Liver (tissue), 9 donors: ENCODE measurements around the gene RAB31. TPM values are rescaled to one million over a fixed set of nuclear protein-coding genes. Genes with fewer than 3 reads are reported as not detected.

Source experiments
- DNase-seq: peaks from one replicate; pipeline ENCODE4 v3.0.0-alpha.2; 2017; ENCODE audit warnings: low spot score
- H3K27ac ChIP-seq, 2 donors: one replicate each; pipeline ENCODE4 v1.7.0; 2013; ENCODE audit warnings: inconsistent platforms in 2 of 2, low read length in 2 of 2, control low read depth in 1 of 2, low read depth in 1 of 2, mild to moderate bottlenecking in 1 of 2
- H3K27me3 ChIP-seq, 4 donors: one replicate each; pipeline versions ENCODE4 v1.6.1 to v1.7.0; 2013; ENCODE audit warnings: low read length in 3 of 4, inconsistent platforms in 1 of 4, mild to moderate bottlenecking in 1 of 4, moderate library complexity in 1 of 4; ENCODE audit not compliant: control insufficient read depth in 4 of 4, insufficient read depth in 4 of 4
- H3K36me3 ChIP-seq, 4 donors: one replicate each; pipeline versions ENCODE4 v1.6.1 to v1.7.0; 2013; ENCODE audit warnings: low read length in 3 of 4, mild to moderate bottlenecking in 3 of 4, low read depth in 1 of 4, moderate library complexity in 1 of 4; ENCODE audit not compliant: control insufficient read depth in 4 of 4, insufficient read depth in 3 of 4
- H3K4me1 ChIP-seq, 4 donors: one replicate each; pipeline versions ENCODE4 v1.6.1 to v1.7.0; 2013; ENCODE audit warnings: low read length in 3 of 4, mild to moderate bottlenecking in 3 of 4, moderate library complexity in 1 of 4; ENCODE audit not compliant: control insufficient read depth in 4 of 4, insufficient read depth in 4 of 4
- H3K4me3 ChIP-seq, 3 donors: one replicate each; pipeline versions ENCODE4 v1.6.1 to v1.7.0; 2013; ENCODE audit warnings: low read length in 3 of 3, control low read depth in 1 of 3, low read depth in 1 of 3, mild to moderate bottlenecking in 1 of 3
- H3K9ac ChIP-seq, 2 donors: one replicate each; pipeline ENCODE4 v1.7.0; 2013; ENCODE audit warnings: low read length in 2 of 2, mild to moderate bottlenecking in 2 of 2, moderate library complexity in 2 of 2, control low read depth in 1 of 2, low read depth in 1 of 2
- H3K9me3 ChIP-seq, 4 donors: one replicate each; pipeline versions ENCODE4 v1.6.1 to v1.7.0; 2013; ENCODE audit warnings: low read length in 3 of 4; ENCODE audit not compliant: control insufficient read depth in 4 of 4
- ATF3 ChIP-seq: IDR thresholded peaks from 2 replicates; pipeline ENCODE4 v1.6.1; 2016; ENCODE audit warnings: antibody characterized with exemption
- CTCF ChIP-seq: fragments of 150-350 bp; IDR thresholded peaks from 2 replicates; pipeline ENCODE4 v1.5.1; 2017; ENCODE audit warnings: improper control_type of control experiment, low read depth, low read length; ENCODE audit not compliant: missing input control
- EGR1 ChIP-seq, 2 donors: IDR thresholded peaks; 2 replicates each; pipeline ENCODE4 v1.6.1; 2016 to 2018; ENCODE audit warnings: antibody characterized with exemption in 2 of 2, low read depth in 2 of 2
- FOXA1 ChIP-seq: IDR thresholded peaks from 2 replicates; pipeline ENCODE4 v1.6.1; 2016; ENCODE audit warnings: antibody characterized with exemption
- FOXA2 ChIP-seq: IDR thresholded peaks from 2 replicates; pipeline ENCODE4 v1.6.1; 2016; ENCODE audit warnings: antibody characterized with exemption
- GABPA ChIP-seq, 2 donors: IDR thresholded peaks in 1 of 2; conservative IDR thresholded peaks in 1 of 2; 2 replicates each; pipeline ENCODE4 v1.6.1; 2016; ENCODE audit warnings: antibody characterized with exemption in 2 of 2, mild to moderate bottlenecking in 1 of 2, moderate library complexity in 1 of 2
- HNF4A ChIP-seq, 2 donors: conservative IDR thresholded peaks; 2 replicates each; pipeline ENCODE4 v1.6.1; 2016; ENCODE audit warnings: antibody characterized with exemption in 2 of 2, mild to moderate bottlenecking in 2 of 2
- HNF4G ChIP-seq: IDR thresholded peaks from 2 replicates; pipeline ENCODE4 v1.6.1; 2016; ENCODE audit warnings: antibody characterized with exemption
- JUND ChIP-seq, 2 donors: IDR thresholded peaks; 2 replicates each; pipeline ENCODE4 v1.6.1; 2016; ENCODE audit warnings: antibody characterized with exemption in 2 of 2
- MAX ChIP-seq: IDR thresholded peaks from 2 replicates; pipeline ENCODE4 v1.6.1; 2016; ENCODE audit warnings: antibody characterized with exemption
- NR2F2 ChIP-seq: IDR thresholded peaks from 2 replicates; pipeline ENCODE4 v1.6.1; 2016; ENCODE audit warnings: antibody characterized with exemption
- RAD21 ChIP-seq, 2 donors: IDR thresholded peaks; 2 replicates each; pipeline ENCODE4 v1.6.1; 2016; ENCODE audit warnings: antibody characterized with exemption in 2 of 2, mild to moderate bottlenecking in 2 of 2
- REST ChIP-seq: IDR thresholded peaks from 2 replicates; pipeline ENCODE4 v1.6.1; 2016; ENCODE audit warnings: antibody characterized with exemption, mild to moderate bottlenecking
- RXRA ChIP-seq, 2 donors: IDR thresholded peaks; 2 replicates each; pipeline ENCODE4 v1.6.1; 2017 to 2018; ENCODE audit warnings: antibody characterized with exemption in 2 of 2, mild to moderate bottlenecking in 1 of 2
- SP1 ChIP-seq: IDR thresholded peaks from 2 replicates; pipeline ENCODE4 v1.6.1; 2018; ENCODE audit warnings: antibody characterized with exemption, mild to moderate bottlenecking
- TAF1 ChIP-seq: conservative IDR thresholded peaks from 2 replicates; pipeline ENCODE4 v1.6.1; 2016; ENCODE audit warnings: antibody characterized with exemption, mild to moderate bottlenecking
- YY1 ChIP-seq: IDR thresholded peaks from 2 replicates; pipeline ENCODE4 v1.6.1; 2016; ENCODE audit warnings: antibody characterized with exemption, mild to moderate bottlenecking
- ZBTB33 ChIP-seq: IDR thresholded peaks from 2 replicates; pipeline ENCODE4 v1.6.1; 2016; ENCODE audit warnings: antibody characterized with exemption
- WGBS: extraction: QIAGEN DNeasy Blood & Tissue Kit; methylation state at CpG from one replicate; pipeline ENCODE4 v1.1.7; 2013; 5-methylcytosine and 5-hydroxymethylcytosine counted together
- polyA plus RNA-seq, 2 donors: library from polyadenylated mRNA; stranded (reverse) in 1 of 2; unstranded in 1 of 2; fragments of 200-250 nt in 1 of 2; fragments of >200 nt in 1 of 2; fragmentation: Nextera tagmentation in 1 of 2; extraction: Ambion mirVana in 1 of 2; gene quantifications; one replicate each; pipeline versions ENCODE4 v1.2.1 to v1.2.3, GENCODE V29; 2013 to 2015
- total RNA-seq, 2 donors: library from RNA; depleted of rRNA; stranded (reverse); fragments of >200 nt; gene quantifications; one replicate each; pipeline ENCODE4 v1.2.3, GENCODE V29; 2014
- donor health status: healthy.
- donor health status: healthy.
- donor health status: healthy.
- donor health status: healthy.
- donor health status: healthy.

The RAB31 gene
- total and polyA plus RNA-seq, 4 donors = 3.6 to 12.8 (median 9.7) TPM

GRCh38 chr18:9749611-9750010 is 41.5 kb downstream of the RAB31 start:
- Histone ChIP-seq H3K9me3 (no peaks in the 10 kb centered on the region), H3K4me3 (no peak overlapping the region), H3K4me1 (no peaks in the 10 kb centered on the region), H3K9ac (no peak overlapping the region), H3K36me3 (no peaks in the 10 kb centered on the region), H3K27me3 (no peaks in the 10 kb centered on the region), H3K27ac (no peak overlapping the region)
- WGBS = 83% methylated on average over 4 of the region's 4 CpGs
- TF ChIP-seq JUND (IDR thresholded peaks at IDR 0.05) = no peak
- TF ChIP-seq RAD21 (IDR thresholded peaks at IDR 0.05) = no peak
- TF ChIP-seq EGR1 (IDR thresholded peaks at IDR 0.05; ENCODE audit: low read depth in 2 of 2) = no peak
- no peak for TF ChIP-seq FOXA2
- no peak for TF ChIP-seq HNF4G
- no peak for TF ChIP-seq NR2F2
- TF ChIP-seq RXRA (IDR thresholded peaks at IDR 0.05) = no peak
- TF ChIP-seq MAX = no peak
- no peak for TF ChIP-seq GABPA (IDR thresholded peaks at IDR 0.05 in 1 of 2, conservative IDR thresholded peaks at IDR 0.05 in 1 of 2)
- no peak for TF ChIP-seq CTCF
- TF ChIP-seq FOXA1 = no peak
- TF ChIP-seq SP1 = no peak
- TF ChIP-seq TAF1 = no peak
- no peak for TF ChIP-seq YY1
- TF ChIP-seq HNF4A (conservative IDR thresholded peaks at IDR 0.05) = no peak
- TF ChIP-seq ZBTB33 = no peak
- no peak for TF ChIP-seq ATF3
- no peak for DNase-seq

- Histone ChIP-seq H3K4me3 (no peak overlapping the region), H3K27ac (no peak overlapping the region), H3K4me1 (no peaks in the 10 kb centered on the region), H3K36me3 (no peaks in the 10 kb centered on the region), H3K27me3 (no peaks in the 10 kb centered on the region), H3K9me3 (no peaks in the 10 kb centered on the region), H3K9ac (no peak overlapping the region)
- 82% methylated on average over 12 of the region's 12 CpGs for WGBS
- no peak for DNase-seq
- TF ChIP-seq ZBTB33 (no peak), CTCF (no peak), NR2F2 (no peak), REST (no peak), GABPA (IDR thresholded peaks at IDR 0.05 in 1 of 2, conservative IDR thresholded peaks at IDR 0.05 in 1 of 2) (no peak), HNF4A (conservative IDR thresholded peaks at IDR 0.05) (no peak), FOXA2 (no peak), SP1 (no peak), YY1 (no peak), TAF1 (no peak), EGR1 (IDR thresholded peaks at IDR 0.05; ENCODE audit: low read depth in 2 of 2) (no peak), FOXA1 (no peak), RXRA (IDR thresholded peaks at IDR 0.05) (no peak), MAX (no peak), HNF4G (no peak), RAD21 (IDR thresholded peaks at IDR 0.05) (no peak)
Measured at GRCh38 chr18:9750112-9750511, 42.0 kb downstream of the RAB31 start.
